HFF-Myc (cell line): ENCODE data around the gene PPTC7.
"Not testable (repeated sequence)": the region's sequence is repeated elsewhere in the genome, so short reads cannot be mapped to it uniquely, and the experiment has no call there.

Experiments used
- DNase-seq: peaks from one replicate; pipeline ENCODE4 v3.0.0-alpha.2; 2011; ENCODE audit warnings: low read depth; ENCODE audit errors: extremely low read depth
- H3K4me3 ChIP-seq: replicated peaks from 2 replicates; pipeline ENCODE4 v1.5.1; 2011; ENCODE audit warnings: low read depth, mild to moderate bottlenecking, control low read depth, low read length
- CTCF ChIP-seq: IDR thresholded peaks from 2 replicates; pipeline ENCODE4 v1.5.1; 2012; ENCODE audit warnings: mild to moderate bottlenecking, low read depth, low read length, control low read depth; ENCODE audit errors: missing control alignments

PPTC7 gene

DNA sequence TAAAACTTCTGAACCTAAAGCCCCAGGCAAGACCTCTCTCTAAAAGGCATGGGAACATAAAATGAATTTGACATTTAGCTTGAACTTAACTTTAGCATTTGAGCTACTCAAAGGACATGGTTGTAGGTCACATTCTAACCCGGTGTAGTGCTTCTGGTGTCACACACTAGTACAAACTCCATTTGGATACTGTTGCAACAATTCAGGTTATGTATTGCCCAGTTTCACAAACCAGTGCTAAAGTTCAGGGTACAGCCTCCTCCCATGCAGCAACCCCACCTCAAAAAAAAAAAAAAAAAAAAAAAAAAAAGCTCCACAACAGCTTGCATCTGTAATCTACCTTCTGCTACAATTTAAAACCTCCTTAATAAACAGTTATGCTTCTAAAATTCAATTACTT is 7.8 kb downstream of the PPTC7 start:
- no peak for TF ChIP-seq CTCF
- DNase-seq, result no peak
- no peak overlapping the region for H3K4me3 ChIP-seq

- H3K4me3 ChIP-seq, DNase-seq: not testable (repeated sequence)
These were observed 8.3 kb downstream of the PPTC7 start for GRCh38 chr12:110574717-110575230.

GRCh38 chr12:110574044-110574443 is 9.1 kb downstream of the PPTC7 start:
- TF ChIP-seq CTCF, result no peak
- no peak overlapping the region for H3K4me3 ChIP-seq
- no peak for DNase-seq

- not testable (repeated sequence) for DNase-seq, H3K4me3 ChIP-seq
These were observed 12.3 kb downstream of the PPTC7 start for GRCh38 chr12:110570798-110571197.

- DNase-seq, H3K4me3 ChIP-seq: not testable (repeated sequence)
These were observed 13.3 kb downstream of the PPTC7 start for GRCh38 chr12:110569838-110570237.

DNA sequence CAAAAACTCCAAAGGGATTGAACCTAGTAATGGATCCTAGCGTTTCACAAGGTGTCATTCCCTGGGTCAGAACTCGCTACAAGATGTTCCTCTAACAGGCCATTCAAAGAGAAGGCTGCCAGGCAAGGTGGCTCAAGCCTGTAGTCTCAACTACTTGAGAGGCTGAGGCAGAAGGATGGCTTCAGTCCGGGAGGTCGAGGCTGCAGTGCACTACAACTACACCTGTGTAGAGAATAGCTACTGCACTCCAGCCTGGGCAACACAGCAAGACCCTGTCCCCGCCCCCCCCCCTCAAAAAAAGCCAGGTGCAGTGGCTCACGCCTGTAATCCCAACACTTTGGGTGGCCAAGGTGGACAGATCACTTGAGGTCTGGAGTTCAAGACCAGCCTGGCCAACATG is 14.4 kb downstream of the PPTC7 start:
- no peak for TF ChIP-seq CTCF
- H3K4me3 ChIP-seq, result no peak overlapping the region
- DNase-seq, result no peak

GRCh38 chr12:110566993-110567392 is 16.1 kb downstream of the PPTC7 start:
- no peak for TF ChIP-seq CTCF
- DNase-seq, result no peak
- H3K4me3 ChIP-seq, result no peak overlapping the region

DNA sequence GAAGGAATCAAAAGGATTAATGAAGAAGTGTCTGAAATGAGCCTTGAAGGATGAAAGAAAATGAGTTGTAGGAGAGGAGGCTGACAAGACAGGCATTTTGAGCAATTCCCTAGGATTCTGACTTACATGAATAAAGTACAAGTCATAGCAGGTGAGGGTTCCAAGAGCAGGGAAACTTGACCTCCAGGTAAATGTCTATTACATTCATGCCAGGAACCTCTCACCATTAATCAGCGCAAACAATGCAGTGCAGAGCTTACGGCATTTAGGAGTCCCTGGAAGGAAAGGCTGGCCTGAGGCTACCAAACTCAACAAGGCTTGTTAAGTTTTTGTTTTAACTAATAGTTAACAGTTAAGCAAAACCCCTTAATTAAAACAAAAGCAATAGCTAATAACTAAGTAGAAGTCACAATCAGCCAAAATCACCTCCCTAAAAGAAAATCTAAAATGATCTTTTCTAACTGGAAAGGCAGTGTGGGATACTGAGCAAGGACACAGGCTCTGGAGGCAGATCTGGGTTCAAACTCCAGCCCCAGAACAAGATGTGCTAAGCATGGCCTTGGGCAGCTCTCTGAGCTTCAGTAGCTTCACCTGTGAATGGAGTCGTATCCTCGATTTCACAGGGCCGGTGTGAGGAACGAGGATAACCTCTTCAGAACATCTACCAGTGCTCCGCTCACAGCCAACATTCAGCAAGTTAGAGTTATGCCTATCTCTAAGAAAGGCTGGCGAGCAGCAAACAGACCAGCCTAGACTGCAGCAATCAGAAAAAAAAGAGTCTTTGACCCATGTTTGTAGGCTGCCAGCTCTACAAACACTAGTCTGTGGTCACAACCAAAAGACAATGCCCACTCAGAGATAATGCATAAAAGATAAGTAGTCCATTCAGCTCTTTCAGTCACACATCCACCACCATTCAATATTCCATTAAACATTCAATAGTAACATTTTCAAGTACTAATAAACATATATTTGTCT is 16.9 kb downstream of the PPTC7 start:
- no peak for DNase-seq
- H3K4me3 ChIP-seq, result no peak overlapping the region
- TF ChIP-seq CTCF, result no peak
